Coronary artery (tissue), 2 donors: Measurements from ENCODE around the gene KRT33B.
"Not testable (repeated sequence)": the region's sequence is repeated elsewhere in the genome, so short reads cannot be mapped to it uniquely, and the experiment has no call there.

Source experiments
- DNase-seq: peaks from one replicate; pipeline ENCODE4 v3.0.0-alpha.2; 2017; ENCODE audit warnings: low spot score
- H3K27ac ChIP-seq, 2 donors: fragments of 200-600 bp; sonication (generic); one replicate each; pipeline ENCODE4 v1.5.1; 2016 to 2019
- H3K4me3 ChIP-seq: fragments of 200-600 bp; sonication (generic); 2 replicates; pipeline ENCODE4 v1.5.1; 2016; ENCODE audit warnings: mild to moderate bottlenecking, moderate library complexity
- TF ChIP-seq, protein P1 (sequence below): fragments of 200-600 bp; sonication (generic); IDR thresholded peaks from one replicate; pipeline ENCODE4 v1.5.1; 2019; ENCODE audit warnings: antibody characterized with exemption

Gene KRT33B

GRCh38 chr17:41383690-41384089 lies 14.1 kb upstream of the KRT33B start:
- TF ChIP-seq, protein P1, sequence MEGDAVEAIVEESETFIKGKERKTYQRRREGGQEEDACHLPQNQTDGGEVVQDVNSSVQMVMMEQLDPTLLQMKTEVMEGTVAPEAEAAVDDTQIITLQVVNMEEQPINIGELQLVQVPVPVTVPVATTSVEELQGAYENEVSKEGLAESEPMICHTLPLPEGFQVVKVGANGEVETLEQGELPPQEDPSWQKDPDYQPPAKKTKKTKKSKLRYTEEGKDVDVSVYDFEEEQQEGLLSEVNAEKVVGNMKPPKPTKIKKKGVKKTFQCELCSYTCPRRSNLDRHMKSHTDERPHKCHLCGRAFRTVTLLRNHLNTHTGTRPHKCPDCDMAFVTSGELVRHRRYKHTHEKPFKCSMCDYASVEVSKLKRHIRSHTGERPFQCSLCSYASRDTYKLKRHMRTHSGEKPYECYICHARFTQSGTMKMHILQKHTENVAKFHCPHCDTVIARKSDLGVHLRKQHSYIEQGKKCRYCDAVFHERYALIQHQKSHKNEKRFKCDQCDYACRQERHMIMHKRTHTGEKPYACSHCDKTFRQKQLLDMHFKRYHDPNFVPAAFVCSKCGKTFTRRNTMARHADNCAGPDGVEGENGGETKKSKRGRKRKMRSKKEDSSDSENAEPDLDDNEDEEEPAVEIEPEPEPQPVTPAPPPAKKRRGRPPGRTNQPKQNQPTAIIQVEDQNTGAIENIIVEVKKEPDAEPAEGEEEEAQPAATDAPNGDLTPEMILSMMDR, result no peak
- no peak overlapping the region for H3K27ac ChIP-seq
- H3K4me3 ChIP-seq, result no peak overlapping the region
- no peak for DNase-seq

DNA sequence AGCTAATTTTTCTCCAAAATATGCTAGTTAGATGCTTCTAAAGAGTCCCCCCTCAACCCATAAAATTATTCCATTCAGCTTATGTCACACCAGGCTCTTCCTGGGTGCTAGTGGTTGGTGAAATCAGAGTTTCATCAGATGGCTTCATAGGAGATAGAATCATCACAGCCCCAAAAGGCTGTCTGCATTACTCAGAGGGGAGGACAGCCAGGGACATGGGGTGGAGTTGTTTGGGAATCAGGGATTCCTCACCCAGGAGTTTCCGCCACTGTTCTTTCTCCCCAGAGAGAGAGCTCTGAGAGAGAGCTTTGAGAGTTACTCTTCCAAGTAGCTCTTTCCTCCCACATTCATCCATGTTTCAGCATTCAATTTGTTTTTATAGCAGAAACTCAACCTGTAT lies 12.8 kb upstream of the KRT33B start:
- no peak overlapping the region for H3K27ac ChIP-seq
- no peak for DNase-seq
- TF ChIP-seq, protein P1, result no peak
- no peak overlapping the region for H3K4me3 ChIP-seq

DNA sequence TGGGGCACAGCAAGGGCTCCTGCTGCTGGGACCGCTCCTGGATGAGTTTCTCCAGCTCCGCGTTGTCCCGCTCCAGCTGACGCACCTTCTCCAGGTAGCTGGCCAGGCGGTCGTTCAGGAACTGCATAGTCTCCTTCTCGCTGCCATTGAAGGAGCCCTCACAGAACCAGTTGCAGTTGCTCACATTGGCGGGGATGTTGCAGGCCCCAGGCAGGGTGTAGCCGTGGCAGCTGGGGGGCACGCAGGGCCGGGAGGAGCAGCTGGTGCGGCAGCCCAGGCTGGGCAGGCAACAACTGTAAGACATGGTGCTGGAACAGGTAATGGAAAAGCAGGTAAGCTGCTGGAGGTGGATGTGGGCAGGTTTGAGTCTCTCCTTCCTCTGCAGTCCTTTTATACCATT lies 12.3 kb upstream of the KRT33B start, which contains the start of gene KRT34:
KRT34 (minus strand) TSS at position 364 of the 400 bp plus-strand sequence; CDS start at position 304, 60 bp downstream.
- not testable (repeated sequence) for DNase-seq, H3K27ac ChIP-seq, H3K4me3 ChIP-seq

DNA sequence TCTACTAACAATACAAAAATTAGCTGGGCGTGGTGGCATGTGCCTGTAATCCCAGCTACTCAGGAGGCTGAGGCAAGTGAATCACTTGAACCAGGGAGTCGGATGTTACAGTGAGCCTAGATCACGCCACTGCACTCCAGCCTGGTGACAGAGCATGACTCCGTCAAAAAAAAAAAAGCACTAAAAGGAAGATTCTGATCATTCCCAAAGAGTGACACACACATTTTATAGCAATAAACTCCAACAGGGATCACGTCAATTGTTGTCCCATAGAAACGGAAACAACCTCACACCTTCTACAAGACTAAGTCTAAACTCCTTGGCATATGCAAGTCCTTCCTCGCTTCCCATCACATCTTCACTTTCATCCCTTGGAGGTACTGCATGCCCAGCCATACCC lies 10.5 kb upstream of the KRT33B start:
- not testable (repeated sequence) for DNase-seq, H3K4me3 ChIP-seq, H3K27ac ChIP-seq

GRCh38 chr17:41377546-41377945 lies 7.9 kb upstream of the KRT33B start:
- Histone ChIP-seq H3K4me3 (no peak overlapping the region), H3K27ac (no peak overlapping the region)
- TF ChIP-seq, protein P1, result no peak
- DNase-seq, result no peak

- Histone ChIP-seq H3K4me3 (no peak overlapping the region), H3K27ac (no peak overlapping the region)
- TF ChIP-seq, protein P1, result no peak
- DNase-seq, result no peak
Measured at GRCh38 chr17:41369023-41369422, 590 bp downstream of the KRT33B start.

GRCh38 chr17:41367426-41368075 lies 2.1 kb downstream of the KRT33B start:
- TF ChIP-seq, protein P1, result no peak
- DNase-seq, result no peak
- H3K4me3 ChIP-seq, result no peak overlapping the region
- H3K27ac ChIP-seq, result no peak overlapping the region

- H3K27ac ChIP-seq, result no peak overlapping the region
- no peak for DNase-seq
- no peak overlapping the region for H3K4me3 ChIP-seq
- TF ChIP-seq, protein P1, result no peak
Measured at GRCh38 chr17:41366070-41366469, 3.5 kb downstream of the KRT33B start.
